Mesothelial cell of epicardium (in vitro differentiated cells): ENCODE data around the gene DHRS7B. TPM values are rescaled to one million over a fixed set of nuclear protein-coding genes. Genes with fewer than 3 reads are reported as not detected.
"Not testable (repeated sequence)": the region's sequence is repeated elsewhere in the genome, so short reads cannot be mapped to it uniquely, and the experiment has no call there.

Experiments
- DNase-seq, 2 experiments: peaks; one replicate each; pipeline ENCODE4 v3.0.0; 2021; ENCODE audit warnings: low spot score in 2 of 2; ENCODE audit not compliant: unreplicated experiment in 2 of 2
- H3K27ac Mint-ChIP-seq: 2 replicates; pipeline ENCODE4 v1.8.0; 2021; ENCODE audit warnings: mixed read lengths
- H3K27me3 Mint-ChIP-seq: 2 replicates; pipeline ENCODE4 v1.8.0; 2021; ENCODE audit warnings: low read depth, mixed read lengths
- H3K36me3 Mint-ChIP-seq: 2 replicates; pipeline ENCODE4 v1.8.0; 2021; ENCODE audit warnings: mixed read lengths
- H3K4me1 Mint-ChIP-seq: 2 replicates; pipeline ENCODE4 v1.8.0; 2021; ENCODE audit warnings: mixed read lengths
- H3K4me3 Mint-ChIP-seq: 2 replicates; pipeline ENCODE4 v1.8.0; 2021; ENCODE audit warnings: mild to moderate bottlenecking, moderate library complexity, mixed read lengths
- H3K9me3 Mint-ChIP-seq: 2 replicates; pipeline ENCODE4 v1.8.0; 2021; ENCODE audit warnings: mixed read lengths
- total RNA-seq: library from RNA; stranded (reverse); gene quantifications from 3 replicates; pipeline ENCODE4 v1.2.1, GENCODE V29; 2021
- TF ChIP-seq, protein P1 (sequence below): fragments of 200-600 bp; sonication (generic); IDR thresholded peaks from one replicate; pipeline ENCODE4 v1.5.0; 2021; ENCODE audit warnings: antibody characterized with exemption; ENCODE audit not compliant: unreplicated experiment

The DHRS7B gene
- total RNA-seq, 1 donor from 2014 or later = 19.8 TPM

DNA sequence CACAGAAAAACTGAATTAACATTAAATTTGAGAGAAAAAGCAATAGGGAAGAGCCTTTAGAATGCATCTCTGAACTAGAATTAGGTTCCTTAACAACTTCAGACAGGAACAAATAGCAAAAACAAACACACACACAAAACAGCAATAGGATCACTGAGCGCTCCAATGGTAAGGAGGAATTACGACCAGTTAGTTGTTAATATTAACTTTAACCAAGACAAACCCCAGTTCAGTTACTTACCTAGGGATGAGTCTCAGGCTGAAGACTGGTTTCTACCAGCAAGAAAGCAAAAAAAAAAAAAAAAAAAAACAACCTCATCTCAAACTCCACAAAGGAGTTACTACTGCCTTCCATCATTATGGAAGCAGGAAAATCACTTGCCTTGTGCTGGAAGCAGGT is 14.6 kb downstream of the DHRS7B start:
- Mint-ChIP-seq H3K36me3 (peaks cover 31% of the 10 kb centered on the region), H3K4me1 (no peaks in the 10 kb centered on the region), H3K4me3 (no peak overlapping the region), H3K27me3 (no peaks in the 10 kb centered on the region), H3K27ac (no peak overlapping the region), H3K9me3 (peaks cover 24% of the 10 kb centered on the region)
- TF ChIP-seq, protein P1, sequence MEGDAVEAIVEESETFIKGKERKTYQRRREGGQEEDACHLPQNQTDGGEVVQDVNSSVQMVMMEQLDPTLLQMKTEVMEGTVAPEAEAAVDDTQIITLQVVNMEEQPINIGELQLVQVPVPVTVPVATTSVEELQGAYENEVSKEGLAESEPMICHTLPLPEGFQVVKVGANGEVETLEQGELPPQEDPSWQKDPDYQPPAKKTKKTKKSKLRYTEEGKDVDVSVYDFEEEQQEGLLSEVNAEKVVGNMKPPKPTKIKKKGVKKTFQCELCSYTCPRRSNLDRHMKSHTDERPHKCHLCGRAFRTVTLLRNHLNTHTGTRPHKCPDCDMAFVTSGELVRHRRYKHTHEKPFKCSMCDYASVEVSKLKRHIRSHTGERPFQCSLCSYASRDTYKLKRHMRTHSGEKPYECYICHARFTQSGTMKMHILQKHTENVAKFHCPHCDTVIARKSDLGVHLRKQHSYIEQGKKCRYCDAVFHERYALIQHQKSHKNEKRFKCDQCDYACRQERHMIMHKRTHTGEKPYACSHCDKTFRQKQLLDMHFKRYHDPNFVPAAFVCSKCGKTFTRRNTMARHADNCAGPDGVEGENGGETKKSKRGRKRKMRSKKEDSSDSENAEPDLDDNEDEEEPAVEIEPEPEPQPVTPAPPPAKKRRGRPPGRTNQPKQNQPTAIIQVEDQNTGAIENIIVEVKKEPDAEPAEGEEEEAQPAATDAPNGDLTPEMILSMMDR = no peak
- no peak for DNase-seq

DNA sequence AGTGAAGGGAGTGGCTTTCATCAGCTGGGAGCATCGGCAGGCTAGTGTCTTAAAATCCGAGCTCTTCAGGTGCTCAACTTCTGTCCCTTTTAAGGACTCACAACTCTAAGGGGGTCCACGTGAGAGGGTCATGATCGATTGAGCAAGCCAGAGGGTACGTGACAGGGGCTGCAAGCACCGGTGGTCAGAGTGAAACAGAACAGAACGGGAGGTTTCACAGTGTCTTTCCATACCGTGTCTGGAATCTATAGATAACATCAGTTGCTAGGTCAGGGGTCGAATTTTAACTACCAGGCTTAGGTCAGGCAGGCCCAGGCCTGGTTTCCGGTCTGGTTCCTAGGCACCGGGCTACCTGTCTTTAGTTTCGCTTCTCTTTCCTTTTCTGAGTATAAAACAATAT is 15.3 kb downstream of the DHRS7B start:
- Mint-ChIP-seq H3K36me3 (peaks cover 38% of the 10 kb centered on the region), H3K9me3 (peaks cover 32% of the 10 kb centered on the region)
- not testable (repeated sequence) for H3K27ac Mint-ChIP-seq, H3K27me3 Mint-ChIP-seq, DNase-seq, H3K4me1 Mint-ChIP-seq, H3K4me3 Mint-ChIP-seq

DNA sequence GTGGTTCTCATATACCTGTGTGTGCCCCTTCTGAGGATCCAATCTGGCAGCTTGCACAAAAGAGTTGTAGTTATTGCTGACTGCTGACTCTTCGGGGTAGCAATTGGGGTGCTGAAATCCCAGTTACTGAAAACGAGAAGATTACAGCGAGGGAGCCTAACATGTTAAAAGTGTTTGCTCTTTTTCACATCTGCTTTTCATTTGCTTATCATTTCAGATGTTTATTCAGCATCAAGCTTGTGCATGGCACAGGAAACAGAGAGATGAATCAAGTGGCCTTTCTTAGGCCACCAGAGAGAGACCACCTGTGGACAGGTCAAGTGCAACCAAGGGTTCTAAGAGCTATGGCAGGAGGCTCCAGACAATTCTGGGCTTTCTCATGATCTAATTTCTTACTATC is 16.9 kb downstream of the DHRS7B start:
- TF ChIP-seq, protein P1 = no peak
- H3K27me3 Mint-ChIP-seq = no peaks in the 10 kb centered on the region
- peaks cover 37% of the 10 kb centered on the region for H3K9me3 Mint-ChIP-seq
- no peak for DNase-seq
- no peak overlapping the region for H3K4me3 Mint-ChIP-seq
- H3K4me1 Mint-ChIP-seq = no peaks in the 10 kb centered on the region
- peaks cover 43% of the 10 kb centered on the region for H3K36me3 Mint-ChIP-seq
- no peak overlapping the region for H3K27ac Mint-ChIP-seq

DNA sequence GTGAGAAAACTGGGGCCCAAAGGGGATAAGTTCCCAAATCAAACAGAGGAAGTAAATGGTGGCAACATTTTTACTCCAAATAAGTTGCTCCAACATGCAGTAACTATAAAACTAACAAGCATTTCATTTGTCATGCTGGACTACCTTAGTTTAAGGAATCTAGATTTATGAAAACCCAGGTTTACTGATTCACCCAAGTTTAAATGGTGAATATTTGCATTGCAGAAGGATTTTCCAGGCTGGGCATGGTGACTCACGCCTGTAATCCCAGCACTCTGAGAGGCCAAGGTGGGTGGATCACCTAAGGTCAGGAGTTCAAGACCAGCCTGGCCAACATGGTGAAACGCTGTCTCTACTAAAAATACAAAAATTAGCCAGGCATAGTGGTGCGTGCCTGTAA is 17.5 kb downstream of the DHRS7B start:
- not testable (repeated sequence) for H3K4me1 Mint-ChIP-seq, H3K27ac Mint-ChIP-seq, H3K27me3 Mint-ChIP-seq, DNase-seq, H3K4me3 Mint-ChIP-seq
- Mint-ChIP-seq H3K36me3 (peaks cover 48% of the 10 kb centered on the region), H3K9me3 (peaks cover 40% of the 10 kb centered on the region)

DNA sequence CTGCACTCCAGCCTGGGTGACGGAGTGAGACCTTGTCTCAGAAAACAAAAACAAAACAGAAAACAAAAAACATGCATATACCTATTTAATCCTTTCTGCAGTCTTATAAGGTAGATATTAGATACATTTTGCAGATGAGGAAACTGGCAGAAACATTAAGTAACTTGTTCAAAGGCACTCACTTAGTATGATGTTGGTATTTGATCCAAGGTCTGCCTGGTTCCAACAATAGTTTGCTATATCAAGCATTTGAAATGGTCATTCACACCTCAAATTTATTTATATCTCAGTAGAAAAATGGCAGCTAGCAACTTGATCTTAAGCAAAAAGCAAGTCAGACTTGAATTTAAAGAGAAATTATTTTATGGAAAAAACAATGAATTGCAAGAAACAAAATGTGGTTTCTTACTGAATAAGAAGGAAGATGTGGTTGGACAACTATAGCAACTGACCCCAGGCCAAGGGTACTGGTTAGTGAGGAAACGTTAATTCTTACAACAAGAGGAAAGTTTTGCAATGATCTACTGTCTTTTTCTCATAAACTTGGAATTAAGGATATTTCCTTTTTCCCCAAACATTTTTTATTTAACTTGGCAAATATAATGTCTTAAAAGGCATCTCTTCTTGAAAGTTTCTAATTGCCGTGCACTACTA is 19.7 kb downstream of the DHRS7B start:
- Mint-ChIP-seq H3K4me1 (no peaks in the 10 kb centered on the region), H3K27me3 (no peaks in the 10 kb centered on the region)

DNA sequence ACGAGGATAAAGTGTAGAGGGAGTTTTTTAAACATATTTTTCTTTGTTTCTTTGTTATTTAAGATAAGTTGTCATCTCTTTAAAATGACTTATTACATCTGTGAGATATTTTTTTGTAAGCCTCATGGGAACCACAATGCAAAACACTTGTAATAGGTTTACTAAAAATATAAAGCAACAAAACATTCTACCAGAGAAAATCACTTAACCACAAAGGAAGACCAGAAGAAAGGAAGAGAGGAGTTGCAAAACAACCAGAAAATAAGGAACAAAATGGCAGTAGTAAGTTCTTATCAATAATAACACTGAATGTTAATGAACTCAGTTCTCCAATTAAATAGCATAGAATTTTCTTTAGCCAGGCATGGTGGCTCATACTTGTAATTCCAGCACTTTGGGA is 22.9 kb downstream of the DHRS7B start:
- no peaks in the 10 kb centered on the region for H3K27me3 Mint-ChIP-seq
- H3K9me3 Mint-ChIP-seq = peaks cover 61% of the 10 kb centered on the region
- no peak overlapping the region for H3K4me3 Mint-ChIP-seq
- peaks cover 53% of the 10 kb centered on the region for H3K36me3 Mint-ChIP-seq
- no peaks in the 10 kb centered on the region for H3K4me1 Mint-ChIP-seq
- H3K27ac Mint-ChIP-seq = no peak overlapping the region
- no peak for DNase-seq
- TF ChIP-seq, protein P1 = no peak

More for the DNA sequence above, 19.7 kb downstream of the DHRS7B start:
- no peak overlapping the region for H3K4me3 Mint-ChIP-seq
- DNase-seq = no peak
- H3K9me3 Mint-ChIP-seq = peaks cover 44% of the 10 kb centered on the region
- no peak overlapping the region for H3K27ac Mint-ChIP-seq
- TF ChIP-seq, protein P1 = no peak
- peaks cover 42% of the 10 kb centered on the region for H3K36me3 Mint-ChIP-seq

DNA sequence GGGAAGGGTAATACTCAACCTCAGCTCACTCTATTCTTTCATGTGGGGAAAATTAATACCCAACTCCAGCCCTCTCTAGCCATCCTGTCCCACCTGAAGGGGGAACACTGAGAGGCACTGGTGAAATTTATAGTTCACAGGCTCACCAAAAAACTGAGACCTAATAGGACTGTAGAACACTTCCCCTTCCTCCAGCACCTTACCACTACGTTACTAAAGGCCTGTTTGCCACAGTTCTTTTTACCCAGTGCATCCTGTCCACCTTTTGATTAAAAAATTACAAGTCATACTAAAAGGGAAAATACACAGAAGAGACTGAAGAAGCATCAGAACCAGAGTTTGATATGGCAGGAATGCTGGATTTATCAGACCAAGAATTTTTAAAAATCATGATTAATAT is 26.0 kb downstream of the DHRS7B start:
- Mint-ChIP-seq H3K27me3 (no peaks in the 10 kb centered on the region), H3K27ac (no peak overlapping the region), H3K9me3 (peaks cover 66% of the 10 kb centered on the region), H3K36me3 (peaks cover 41% of the 10 kb centered on the region), H3K4me3 (no peak overlapping the region), H3K4me1 (no peaks in the 10 kb centered on the region)
- TF ChIP-seq, protein P1 = no peak
- DNase-seq = no peak
